H9 (cell line): ENCODE results near the gene JAG1. TPM values are rescaled to one million over a fixed set of nuclear protein-coding genes. Genes with fewer than 3 reads are reported as not detected.
A peak's percentile ranks its signal among the peaks of the same experiment; 100 is the strongest.

Experiments
- DNase-seq: peaks from one replicate; pipeline ENCODE4 v3.0.0-alpha.2; 2017
- H2AFZ ChIP-seq: one replicate; pipeline ENCODE4 v1.6.1; 2013; ENCODE audit warnings: mild to moderate bottlenecking, low read length, control low read depth, moderate library complexity
- H2AK5ac ChIP-seq: 2 replicates; pipeline ENCODE4 v1.6.1; 2013; ENCODE audit warnings: low read length, control low read depth, mixed read lengths; ENCODE audit not compliant: insufficient read length
- H2BK120ac ChIP-seq: one replicate; pipeline ENCODE4 v1.6.1; 2013; ENCODE audit warnings: low read depth, mild to moderate bottlenecking, low read length, control low read depth, inconsistent platforms; ENCODE audit not compliant: poor library complexity, severe bottlenecking
- H2BK12ac ChIP-seq: 2 replicates; pipeline ENCODE4 v1.6.1; 2013; ENCODE audit warnings: low read length, control low read depth, mixed read lengths, low read depth; ENCODE audit not compliant: insufficient read length
- H2BK15ac ChIP-seq: 2 replicates; pipeline ENCODE4 v1.6.1; 2013; ENCODE audit warnings: low read depth, low read length, control low read depth
- H2BK20ac ChIP-seq: one replicate; pipeline ENCODE4 v1.6.1; 2013; ENCODE audit warnings: low read depth, mild to moderate bottlenecking, low read length, control low read depth, inconsistent platforms; ENCODE audit not compliant: poor library complexity, severe bottlenecking
- H2BK5ac ChIP-seq: 2 replicates; pipeline ENCODE4 v1.6.1; 2013; ENCODE audit warnings: low read length, control low read depth, mixed read lengths; ENCODE audit not compliant: insufficient read length
- H3K14ac ChIP-seq: 2 replicates; pipeline ENCODE4 v1.6.1; 2013; ENCODE audit warnings: low read length, control low read depth; ENCODE audit not compliant: insufficient read depth
- H3K18ac ChIP-seq: 2 replicates; pipeline ENCODE4 v1.6.1; 2013; ENCODE audit warnings: low read depth, mild to moderate bottlenecking, mixed read lengths, low read length, control low read depth; ENCODE audit not compliant: insufficient read length
- H3K23ac ChIP-seq: 2 replicates; pipeline ENCODE4 v1.6.1; 2013; ENCODE audit warnings: low read length, control low read depth, mixed read lengths, low read depth; ENCODE audit not compliant: insufficient read length
- H3K23me2 ChIP-seq: 2 replicates; pipeline ENCODE4 v1.6.1; 2013; ENCODE audit warnings: low read depth, mild to moderate bottlenecking, mixed read lengths, low read length, control low read depth; ENCODE audit not compliant: insufficient read length, poor library complexity, severe bottlenecking
- H3K27ac ChIP-seq: 2 replicates; pipeline ENCODE4 v1.5.1; 2013; ENCODE audit warnings: low read length, control low read depth, mixed read lengths, low read depth; ENCODE audit not compliant: insufficient read length
- H3K27me3 ChIP-seq: 2 replicates; pipeline ENCODE4 v1.6.1; 2013; ENCODE audit warnings: low read length, control low read depth, inconsistent platforms; ENCODE audit not compliant: insufficient read depth
- H3K4ac ChIP-seq: 2 replicates; pipeline ENCODE4 v1.6.1; 2013; ENCODE audit warnings: low read depth, mild to moderate bottlenecking, control low read depth, inconsistent platforms, low read length, moderate library complexity
- H3K4me1 ChIP-seq: 2 replicates; pipeline ENCODE4 v1.6.1; 2013; ENCODE audit warnings: low read length, control low read depth, inconsistent platforms; ENCODE audit not compliant: insufficient read depth
- H3K4me2 ChIP-seq: 2 replicates; pipeline ENCODE4 v1.6.1; 2013; ENCODE audit warnings: low read length, control low read depth, mixed read lengths; ENCODE audit not compliant: insufficient read length, insufficient read depth
- H3K56ac ChIP-seq: 2 replicates; pipeline ENCODE4 v1.6.1; 2013; ENCODE audit warnings: low read depth, mild to moderate bottlenecking, mixed read lengths, low read length, control low read depth; ENCODE audit not compliant: insufficient read length
- H3K79me1 ChIP-seq: 2 replicates; pipeline ENCODE4 v1.6.1; 2013; ENCODE audit warnings: low read depth, mild to moderate bottlenecking, moderate library complexity, low read length, control low read depth, inconsistent platforms; ENCODE audit not compliant: insufficient read depth, poor library complexity, severe bottlenecking
- H3K79me2 ChIP-seq: 2 replicates; pipeline ENCODE4 v1.6.1; 2013; ENCODE audit warnings: low read length, control low read depth, inconsistent platforms; ENCODE audit not compliant: insufficient read depth
- H3K9ac ChIP-seq: 2 replicates; pipeline ENCODE4 v1.6.1; 2013; ENCODE audit warnings: low read length, control low read depth, mixed read lengths; ENCODE audit not compliant: insufficient read length; ENCODE audit errors: extremely low read depth
- H3K9me3 ChIP-seq: one replicate; pipeline ENCODE4 v1.6.1; 2013; ENCODE audit warnings: low read depth, low read length, inconsistent platforms; ENCODE audit not compliant: control insufficient read depth
- H3T11ph ChIP-seq: one replicate; pipeline ENCODE4 v1.6.1; 2013; ENCODE audit warnings: mild to moderate bottlenecking, low read length, control low read depth, inconsistent platforms
- H4K20me1 ChIP-seq: one replicate; pipeline ENCODE4 v1.6.1; 2013; ENCODE audit not compliant: control insufficient read depth, insufficient read length, insufficient read depth
- H4K5ac ChIP-seq: 2 replicates; pipeline ENCODE4 v1.6.1; 2013; ENCODE audit warnings: low read depth, mild to moderate bottlenecking, mixed read lengths, low read length, control low read depth; ENCODE audit not compliant: insufficient read length
- H4K8ac ChIP-seq: replicated peaks from 2 replicates; pipeline ENCODE4 v1.6.1; 2013; ENCODE audit warnings: low read length, control low read depth, mixed read lengths, low read depth; ENCODE audit not compliant: insufficient read length
- H4K91ac ChIP-seq: 2 replicates; pipeline ENCODE4 v1.6.1; 2013; ENCODE audit warnings: low read depth, mild to moderate bottlenecking, moderate library complexity, mixed read lengths, low read length, control low read depth; ENCODE audit not compliant: insufficient read length
- H3K27ac Mint-ChIP-seq, 3 experiments: 2 replicates in 2 of 3; 3 replicates in 1 of 3; pipeline ENCODE4 v1.8.0; 2020 to 2021; ENCODE audit warnings: mixed read lengths in 3 of 3, mild to moderate bottlenecking in 1 of 3, moderate library complexity in 1 of 3
- H3K27me3 Mint-ChIP-seq: 2 replicates; pipeline ENCODE4 v1.8.0; 2021; ENCODE audit warnings: low read depth, mild to moderate bottlenecking, moderate library complexity, mixed read lengths
- H3K36me3 Mint-ChIP-seq, 3 experiments: 2 replicates in 2 of 3; 3 replicates in 1 of 3; pipeline ENCODE4 v1.8.0; 2020 to 2021; ENCODE audit warnings: low read depth in 3 of 3, mixed read lengths in 3 of 3; ENCODE audit not compliant: insufficient read depth in 1 of 3
- H3K4me1 Mint-ChIP-seq, 2 experiments: 2 replicates each; pipeline ENCODE4 v1.8.0; 2020; ENCODE audit warnings: mixed read lengths in 2 of 2
- H3K4me3 Mint-ChIP-seq, 2 experiments: 2 replicates in 1 of 2; 3 replicates in 1 of 2; pipeline ENCODE4 v1.8.0; 2020 to 2021; ENCODE audit warnings: mild to moderate bottlenecking in 2 of 2, mixed read lengths in 2 of 2, moderate library complexity in 1 of 2
- H3K9me3 Mint-ChIP-seq, 2 experiments: 2 replicates in 1 of 2; 3 replicates in 1 of 2; pipeline ENCODE4 v1.8.0; 2020; ENCODE audit warnings: mild to moderate bottlenecking in 2 of 2, mixed read lengths in 2 of 2, moderate library complexity in 1 of 2
- WGBS: extraction: QIAGEN DNeasy Blood & Tissue Kit; methylation state at CpG from one replicate; pipeline ENCODE4 v1.1.7; 2013; ENCODE audit warnings: missing lambda C conversion rate, low lambda C conversion rate, mixed read lengths; ENCODE audit not compliant: insufficient read length; ENCODE audit errors: extremely low coverage; 5-methylcytosine and 5-hydroxymethylcytosine counted together
- total RNA-seq: library from RNA; stranded (reverse); gene quantifications from 2 replicates; pipeline ENCODE4 v1.2.1, GENCODE V29; 2021
- TF ChIP-seq, protein P1 (sequence below): fragments of 200-600 bp; sonication (generic); conservative IDR thresholded peaks from 3 replicates; pipeline ENCODE4 v1.8.0; 2021; ENCODE audit warnings: antibody characterized with exemption, mild to moderate bottlenecking

JAG1 gene
- total RNA-seq, 1 experiment from 2014 or later = 58.1 TPM

GRCh38 chr20:10644458-10645204 lies 29.2 kb downstream of the JAG1 start:
- H3K27me3 ChIP-seq = no peaks in the 10 kb centered on the region
- no peaks in the 10 kb centered on the region for H4K20me1 ChIP-seq
- no peak overlapping the region for H3K4me2 ChIP-seq
- H3K79me1 ChIP-seq = no peaks in the 10 kb centered on the region
- H3K79me2 ChIP-seq = no peaks in the 10 kb centered on the region
- no peak overlapping the region for H4K5ac ChIP-seq
- no peaks in the 10 kb centered on the region for H3K23me2 ChIP-seq
- no peak overlapping the region for H2BK120ac ChIP-seq
- no peak overlapping the region for H2BK5ac ChIP-seq
- no peak overlapping the region for H2AK5ac ChIP-seq
- no peak overlapping the region for H2AFZ ChIP-seq
- H3K18ac ChIP-seq = no peak overlapping the region
- H2BK20ac ChIP-seq = no peak overlapping the region
- Mint-ChIP-seq H3K27ac (peak overlapping the region in 1 of 3 experiments; percentile 12; a peak in 1 of 7 replicates), H3K36me3 (peaks cover 70 to 100% (median 92%) of the 10 kb centered on the region in 3 experiments), H3K27me3 (no peaks in the 10 kb centered on the region; the same call in 1 of the 2 replicates), H3K4me1 (peaks cover 24 to 35% of the 10 kb centered on the region in 2 experiments), H3K9me3 (no peaks in the 10 kb centered on the region), H3K4me3 (no peak overlapping the region)
- no peak overlapping the region for H4K91ac ChIP-seq
- no peak overlapping the region for H3K27ac ChIP-seq
- TF ChIP-seq, protein P1, sequence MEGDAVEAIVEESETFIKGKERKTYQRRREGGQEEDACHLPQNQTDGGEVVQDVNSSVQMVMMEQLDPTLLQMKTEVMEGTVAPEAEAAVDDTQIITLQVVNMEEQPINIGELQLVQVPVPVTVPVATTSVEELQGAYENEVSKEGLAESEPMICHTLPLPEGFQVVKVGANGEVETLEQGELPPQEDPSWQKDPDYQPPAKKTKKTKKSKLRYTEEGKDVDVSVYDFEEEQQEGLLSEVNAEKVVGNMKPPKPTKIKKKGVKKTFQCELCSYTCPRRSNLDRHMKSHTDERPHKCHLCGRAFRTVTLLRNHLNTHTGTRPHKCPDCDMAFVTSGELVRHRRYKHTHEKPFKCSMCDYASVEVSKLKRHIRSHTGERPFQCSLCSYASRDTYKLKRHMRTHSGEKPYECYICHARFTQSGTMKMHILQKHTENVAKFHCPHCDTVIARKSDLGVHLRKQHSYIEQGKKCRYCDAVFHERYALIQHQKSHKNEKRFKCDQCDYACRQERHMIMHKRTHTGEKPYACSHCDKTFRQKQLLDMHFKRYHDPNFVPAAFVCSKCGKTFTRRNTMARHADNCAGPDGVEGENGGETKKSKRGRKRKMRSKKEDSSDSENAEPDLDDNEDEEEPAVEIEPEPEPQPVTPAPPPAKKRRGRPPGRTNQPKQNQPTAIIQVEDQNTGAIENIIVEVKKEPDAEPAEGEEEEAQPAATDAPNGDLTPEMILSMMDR = no peak
- H3K4me1 ChIP-seq = peaks cover 8% of the 10 kb centered on the region; the same call in 1 of the 2 replicates
- H3K56ac ChIP-seq = no peak overlapping the region
- no peak overlapping the region for H4K8ac ChIP-seq
- H3K23ac ChIP-seq = no peak overlapping the region
- H3T11ph ChIP-seq = no peak overlapping the region
- no CpG with 5 or more reads among the region's 14 CpGs for WGBS
- no peak overlapping the region for H2BK15ac ChIP-seq
- no peak overlapping the region for H3K9ac ChIP-seq
- H3K9me3 ChIP-seq = no peaks in the 10 kb centered on the region
- no peak overlapping the region for H2BK12ac ChIP-seq
- H3K4ac ChIP-seq = no peak overlapping the region
- no peak overlapping the region for H3K14ac ChIP-seq
- DNase-seq = no peak
